Liver (tissue), 9 donors: Measurements from ENCODE around the gene PCDHGC5. TPM values are rescaled to one million over a fixed set of nuclear protein-coding genes. Genes with fewer than 3 reads are reported as not detected.

Experiments used
- DNase-seq: peaks from one replicate; pipeline ENCODE4 v3.0.0-alpha.2; 2017; ENCODE audit warnings: low spot score
- H3K27ac ChIP-seq, 2 donors: one replicate each; pipeline ENCODE4 v1.7.0; 2013; ENCODE audit warnings: inconsistent platforms in 2 of 2, low read length in 2 of 2, control low read depth in 1 of 2, low read depth in 1 of 2, mild to moderate bottlenecking in 1 of 2
- H3K27me3 ChIP-seq, 4 donors: one replicate each; pipeline versions ENCODE4 v1.6.1 to v1.7.0; 2013; ENCODE audit warnings: low read length in 3 of 4, inconsistent platforms in 1 of 4, mild to moderate bottlenecking in 1 of 4, moderate library complexity in 1 of 4; ENCODE audit not compliant: control insufficient read depth in 4 of 4, insufficient read depth in 4 of 4
- H3K36me3 ChIP-seq, 4 donors: one replicate each; pipeline versions ENCODE4 v1.6.1 to v1.7.0; 2013; ENCODE audit warnings: low read length in 3 of 4, mild to moderate bottlenecking in 3 of 4, low read depth in 1 of 4, moderate library complexity in 1 of 4; ENCODE audit not compliant: control insufficient read depth in 4 of 4, insufficient read depth in 3 of 4
- H3K4me1 ChIP-seq, 4 donors: one replicate each; pipeline versions ENCODE4 v1.6.1 to v1.7.0; 2013; ENCODE audit warnings: low read length in 3 of 4, mild to moderate bottlenecking in 3 of 4, moderate library complexity in 1 of 4; ENCODE audit not compliant: control insufficient read depth in 4 of 4, insufficient read depth in 4 of 4
- H3K4me3 ChIP-seq, 3 donors: one replicate each; pipeline versions ENCODE4 v1.6.1 to v1.7.0; 2013; ENCODE audit warnings: low read length in 3 of 3, control low read depth in 1 of 3, low read depth in 1 of 3, mild to moderate bottlenecking in 1 of 3
- H3K9ac ChIP-seq, 2 donors: one replicate each; pipeline ENCODE4 v1.7.0; 2013; ENCODE audit warnings: low read length in 2 of 2, mild to moderate bottlenecking in 2 of 2, moderate library complexity in 2 of 2, control low read depth in 1 of 2, low read depth in 1 of 2
- H3K9me3 ChIP-seq, 4 donors: one replicate each; pipeline versions ENCODE4 v1.6.1 to v1.7.0; 2013; ENCODE audit warnings: low read length in 3 of 4; ENCODE audit not compliant: control insufficient read depth in 4 of 4
- EGR1 ChIP-seq, 2 donors: IDR thresholded peaks; 2 replicates each; pipeline ENCODE4 v1.6.1; 2016 to 2018; ENCODE audit warnings: antibody characterized with exemption in 2 of 2, low read depth in 2 of 2
- FOXA2 ChIP-seq: IDR thresholded peaks from 2 replicates; pipeline ENCODE4 v1.6.1; 2016; ENCODE audit warnings: antibody characterized with exemption
- HNF4A ChIP-seq, 2 donors: conservative IDR thresholded peaks; 2 replicates each; pipeline ENCODE4 v1.6.1; 2016; ENCODE audit warnings: antibody characterized with exemption in 2 of 2, mild to moderate bottlenecking in 2 of 2
- HNF4G ChIP-seq: IDR thresholded peaks from 2 replicates; pipeline ENCODE4 v1.6.1; 2016; ENCODE audit warnings: antibody characterized with exemption
- JUND ChIP-seq, 2 donors: IDR thresholded peaks; 2 replicates each; pipeline ENCODE4 v1.6.1; 2016; ENCODE audit warnings: antibody characterized with exemption in 2 of 2
- NR2F2 ChIP-seq: IDR thresholded peaks from 2 replicates; pipeline ENCODE4 v1.6.1; 2016; ENCODE audit warnings: antibody characterized with exemption
- RAD21 ChIP-seq, 2 donors: IDR thresholded peaks; 2 replicates each; pipeline ENCODE4 v1.6.1; 2016; ENCODE audit warnings: antibody characterized with exemption in 2 of 2, mild to moderate bottlenecking in 2 of 2
- RXRA ChIP-seq, 2 donors: IDR thresholded peaks; 2 replicates each; pipeline ENCODE4 v1.6.1; 2017 to 2018; ENCODE audit warnings: antibody characterized with exemption in 2 of 2, mild to moderate bottlenecking in 1 of 2
- TAF1 ChIP-seq: conservative IDR thresholded peaks from 2 replicates; pipeline ENCODE4 v1.6.1; 2016; ENCODE audit warnings: antibody characterized with exemption, mild to moderate bottlenecking
- WGBS: extraction: QIAGEN DNeasy Blood & Tissue Kit; methylation state at CpG from one replicate; pipeline ENCODE4 v1.1.7; 2013; 5-methylcytosine and 5-hydroxymethylcytosine counted together
- polyA plus RNA-seq, 2 donors: library from polyadenylated mRNA; stranded (reverse) in 1 of 2; unstranded in 1 of 2; fragments of 200-250 nt in 1 of 2; fragments of >200 nt in 1 of 2; fragmentation: Nextera tagmentation in 1 of 2; extraction: Ambion mirVana in 1 of 2; gene quantifications; one replicate each; pipeline versions ENCODE4 v1.2.1 to v1.2.3, GENCODE V29; 2013 to 2015
- total RNA-seq, 2 donors: library from RNA; depleted of rRNA; stranded (reverse); fragments of >200 nt; gene quantifications; one replicate each; pipeline ENCODE4 v1.2.3, GENCODE V29; 2014
- TF ChIP-seq, protein P1 (sequence below): IDR thresholded peaks from 2 replicates; pipeline ENCODE4 v1.6.1; 2016; ENCODE audit warnings: antibody characterized with exemption
- TF ChIP-seq, protein P2 (sequence below): IDR thresholded peaks from 2 replicates; pipeline ENCODE4 v1.6.1; 2016; ENCODE audit warnings: antibody characterized with exemption, mild to moderate bottlenecking
- TF ChIP-seq, protein P3 (sequence below): IDR thresholded peaks from 2 replicates; pipeline ENCODE4 v1.6.1; 2016; ENCODE audit warnings: antibody characterized with exemption
- TF ChIP-seq, protein P4 (sequence below): IDR thresholded peaks from 2 replicates; pipeline ENCODE4 v1.6.1; 2016; ENCODE audit warnings: antibody characterized with exemption
- TF ChIP-seq, protein P5 (sequence below): fragments of 150-350 bp; IDR thresholded peaks from 2 replicates; pipeline ENCODE4 v1.5.1; 2017; ENCODE audit warnings: improper control_type of control experiment, low read depth, low read length; ENCODE audit not compliant: missing input control
- donor health status: healthy.
- donor health status: healthy.
- donor health status: healthy.
- donor health status: healthy.
- donor health status: healthy.

PCDHGC5 gene
- total and polyA plus RNA-seq, 4 donors = 0.02 to 1.1 (median 0.19) TPM; not detected in 1

DNA sequence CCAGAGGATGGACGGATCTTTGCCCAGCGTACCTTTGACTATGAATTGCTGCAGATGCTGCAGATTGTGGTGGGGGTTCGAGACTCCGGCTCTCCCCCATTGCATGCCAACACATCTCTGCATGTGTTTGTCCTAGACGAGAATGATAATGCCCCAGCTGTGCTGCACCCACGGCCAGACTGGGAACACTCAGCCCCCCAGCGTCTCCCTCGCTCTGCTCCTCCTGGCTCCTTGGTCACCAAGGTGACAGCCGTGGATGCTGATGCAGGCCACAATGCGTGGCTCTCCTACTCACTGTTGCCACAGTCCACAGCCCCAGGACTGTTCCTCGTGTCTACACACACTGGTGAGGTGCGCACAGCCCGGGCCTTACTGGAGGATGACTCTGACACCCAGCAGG lies 1.9 kb downstream of the PCDHGC5 start:
- Histone ChIP-seq H3K9ac (no peak overlapping the region), H3K36me3 (no peaks in the 10 kb centered on the region), H3K4me1 (peaks cover 0 to 9% (median 4%) of the 10 kb centered on the region in 4 donors), H3K27me3 (no peaks in the 10 kb centered on the region), H3K27ac (no peak overlapping the region), H3K4me3 (no peak overlapping the region), H3K9me3 (peaks cover 0 to 2% (median 0%) of the 10 kb centered on the region in 4 donors)
- 76% methylated on average over 13 of the region's 13 CpGs for WGBS
- no peak for DNase-seq
- TF ChIP-seq EGR1 (IDR thresholded peaks at IDR 0.05; ENCODE audit: low read depth in 2 of 2) = no peak
- no peak for TF ChIP-seq HNF4A (conservative IDR thresholded peaks at IDR 0.05)
- TF ChIP-seq TAF1 = no peak
- no peak for TF ChIP-seq NR2F2
- TF ChIP-seq FOXA2 = no peak
- TF ChIP-seq, protein P1, sequence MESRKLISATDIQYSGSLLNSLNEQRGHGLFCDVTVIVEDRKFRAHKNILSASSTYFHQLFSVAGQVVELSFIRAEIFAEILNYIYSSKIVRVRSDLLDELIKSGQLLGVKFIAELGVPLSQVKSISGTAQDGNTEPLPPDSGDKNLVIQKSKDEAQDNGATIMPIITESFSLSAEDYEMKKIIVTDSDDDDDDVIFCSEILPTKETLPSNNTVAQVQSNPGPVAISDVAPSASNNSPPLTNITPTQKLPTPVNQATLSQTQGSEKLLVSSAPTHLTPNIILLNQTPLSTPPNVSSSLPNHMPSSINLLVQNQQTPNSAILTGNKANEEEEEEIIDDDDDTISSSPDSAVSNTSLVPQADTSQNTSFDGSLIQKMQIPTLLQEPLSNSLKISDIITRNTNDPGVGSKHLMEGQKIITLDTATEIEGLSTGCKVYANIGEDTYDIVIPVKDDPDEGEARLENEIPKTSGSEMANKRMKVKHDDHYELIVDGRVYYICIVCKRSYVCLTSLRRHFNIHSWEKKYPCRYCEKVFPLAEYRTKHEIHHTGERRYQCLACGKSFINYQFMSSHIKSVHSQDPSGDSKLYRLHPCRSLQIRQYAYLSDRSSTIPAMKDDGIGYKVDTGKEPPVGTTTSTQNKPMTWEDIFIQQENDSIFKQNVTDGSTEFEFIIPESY = no peak
- TF ChIP-seq RAD21 (IDR thresholded peaks at IDR 0.05) = no peak
- TF ChIP-seq, protein P2, sequence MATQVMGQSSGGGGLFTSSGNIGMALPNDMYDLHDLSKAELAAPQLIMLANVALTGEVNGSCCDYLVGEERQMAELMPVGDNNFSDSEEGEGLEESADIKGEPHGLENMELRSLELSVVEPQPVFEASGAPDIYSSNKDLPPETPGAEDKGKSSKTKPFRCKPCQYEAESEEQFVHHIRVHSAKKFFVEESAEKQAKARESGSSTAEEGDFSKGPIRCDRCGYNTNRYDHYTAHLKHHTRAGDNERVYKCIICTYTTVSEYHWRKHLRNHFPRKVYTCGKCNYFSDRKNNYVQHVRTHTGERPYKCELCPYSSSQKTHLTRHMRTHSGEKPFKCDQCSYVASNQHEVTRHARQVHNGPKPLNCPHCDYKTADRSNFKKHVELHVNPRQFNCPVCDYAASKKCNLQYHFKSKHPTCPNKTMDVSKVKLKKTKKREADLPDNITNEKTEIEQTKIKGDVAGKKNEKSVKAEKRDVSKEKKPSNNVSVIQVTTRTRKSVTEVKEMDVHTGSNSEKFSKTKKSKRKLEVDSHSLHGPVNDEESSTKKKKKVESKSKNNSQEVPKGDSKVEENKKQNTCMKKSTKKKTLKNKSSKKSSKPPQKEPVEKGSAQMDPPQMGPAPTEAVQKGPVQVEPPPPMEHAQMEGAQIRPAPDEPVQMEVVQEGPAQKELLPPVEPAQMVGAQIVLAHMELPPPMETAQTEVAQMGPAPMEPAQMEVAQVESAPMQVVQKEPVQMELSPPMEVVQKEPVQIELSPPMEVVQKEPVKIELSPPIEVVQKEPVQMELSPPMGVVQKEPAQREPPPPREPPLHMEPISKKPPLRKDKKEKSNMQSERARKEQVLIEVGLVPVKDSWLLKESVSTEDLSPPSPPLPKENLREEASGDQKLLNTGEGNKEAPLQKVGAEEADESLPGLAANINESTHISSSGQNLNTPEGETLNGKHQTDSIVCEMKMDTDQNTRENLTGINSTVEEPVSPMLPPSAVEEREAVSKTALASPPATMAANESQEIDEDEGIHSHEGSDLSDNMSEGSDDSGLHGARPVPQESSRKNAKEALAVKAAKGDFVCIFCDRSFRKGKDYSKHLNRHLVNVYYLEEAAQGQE = no peak
- TF ChIP-seq, protein P3, sequence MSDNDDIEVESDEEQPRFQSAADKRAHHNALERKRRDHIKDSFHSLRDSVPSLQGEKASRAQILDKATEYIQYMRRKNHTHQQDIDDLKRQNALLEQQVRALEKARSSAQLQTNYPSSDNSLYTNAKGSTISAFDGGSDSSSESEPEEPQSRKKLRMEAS = no peak
- TF ChIP-seq, protein P4, sequence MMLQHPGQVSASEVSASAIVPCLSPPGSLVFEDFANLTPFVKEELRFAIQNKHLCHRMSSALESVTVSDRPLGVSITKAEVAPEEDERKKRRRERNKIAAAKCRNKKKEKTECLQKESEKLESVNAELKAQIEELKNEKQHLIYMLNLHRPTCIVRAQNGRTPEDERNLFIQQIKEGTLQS = no peak
- TF ChIP-seq, protein P5, sequence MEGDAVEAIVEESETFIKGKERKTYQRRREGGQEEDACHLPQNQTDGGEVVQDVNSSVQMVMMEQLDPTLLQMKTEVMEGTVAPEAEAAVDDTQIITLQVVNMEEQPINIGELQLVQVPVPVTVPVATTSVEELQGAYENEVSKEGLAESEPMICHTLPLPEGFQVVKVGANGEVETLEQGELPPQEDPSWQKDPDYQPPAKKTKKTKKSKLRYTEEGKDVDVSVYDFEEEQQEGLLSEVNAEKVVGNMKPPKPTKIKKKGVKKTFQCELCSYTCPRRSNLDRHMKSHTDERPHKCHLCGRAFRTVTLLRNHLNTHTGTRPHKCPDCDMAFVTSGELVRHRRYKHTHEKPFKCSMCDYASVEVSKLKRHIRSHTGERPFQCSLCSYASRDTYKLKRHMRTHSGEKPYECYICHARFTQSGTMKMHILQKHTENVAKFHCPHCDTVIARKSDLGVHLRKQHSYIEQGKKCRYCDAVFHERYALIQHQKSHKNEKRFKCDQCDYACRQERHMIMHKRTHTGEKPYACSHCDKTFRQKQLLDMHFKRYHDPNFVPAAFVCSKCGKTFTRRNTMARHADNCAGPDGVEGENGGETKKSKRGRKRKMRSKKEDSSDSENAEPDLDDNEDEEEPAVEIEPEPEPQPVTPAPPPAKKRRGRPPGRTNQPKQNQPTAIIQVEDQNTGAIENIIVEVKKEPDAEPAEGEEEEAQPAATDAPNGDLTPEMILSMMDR = no peak
- TF ChIP-seq JUND (IDR thresholded peaks at IDR 0.05) = no peak
- TF ChIP-seq RXRA (IDR thresholded peaks at IDR 0.05) = no peak
- no peak for TF ChIP-seq HNF4G
